IMR-90 (cell line): ENCODE measurements around the gene ELL. TPM values are rescaled to one million over a fixed set of nuclear protein-coding genes. Genes with fewer than 3 reads are reported as not detected.

ENCODE experiments used
- ATAC-seq: fragments of 200-7000 bp; cut with Tn5 transposase; 2 replicates; pipeline ENCODE4 v1.9.1; 2020; ENCODE audit warnings: low read depth, mild to moderate bottlenecking, moderate library complexity
- BruUV-seq: library from RNA; stranded (reverse); fragments of 400-500 nt; replicated peaks from 2 replicates; lab custom pipeline; 2021; lab: Mats Ljungman, UMichigan
- CTCF ChIA-PET: fragments of 300-600 bp; formaldehyde crosslinking; extraction: SDS; loops from one replicate; lab custom pipeline; 2021; ENCODE audit warnings: antibody characterized with exemption; lab: Yijun Ruan, JAX
- POLR2A ChIA-PET: fragments of 300-600 bp; sonication (Branson Sonifier 250); formaldehyde crosslinking; loops from one replicate; lab custom pipeline; 2022; ENCODE audit warnings: antibody characterized with exemption; ENCODE audit not compliant: unreplicated experiment; lab: Charles Lee
- DNase-seq: peaks from one replicate; pipeline ENCODE4 v3.0.0; 2013
- H2AFZ ChIP-seq: replicated peaks from 2 replicates; pipeline ENCODE3; 2013; ENCODE audit warnings: low read length, mild to moderate bottlenecking; ENCODE audit not compliant: poor library complexity
- H2AK5ac ChIP-seq: 2 replicates; pipeline ENCODE4 v1.6.1; 2013; ENCODE audit warnings: low read depth, low read length, inconsistent platforms
- H2AK9ac ChIP-seq: replicated peaks from 2 replicates; pipeline ENCODE3; 2013; ENCODE audit warnings: mild to moderate bottlenecking, low read depth, low read length, moderate library complexity; ENCODE audit not compliant: poor library complexity
- H2BK120ac ChIP-seq: 2 replicates; pipeline ENCODE4 v1.6.1; 2013; ENCODE audit warnings: low read depth, low read length, inconsistent platforms
- H2BK15ac ChIP-seq: 3 replicates; pipeline ENCODE4 v1.6.1; 2013; ENCODE audit warnings: low read depth, low read length, inconsistent platforms
- H2BK20ac ChIP-seq: 2 replicates; pipeline ENCODE4 v1.6.1; 2013; ENCODE audit warnings: low read depth, mild to moderate bottlenecking, inconsistent platforms, low read length, moderate library complexity
- H2BK5ac ChIP-seq: 2 replicates; pipeline ENCODE4 v1.6.1; 2013; ENCODE audit warnings: mild to moderate bottlenecking, low read depth, low read length, inconsistent platforms; ENCODE audit not compliant: poor library complexity, severe bottlenecking
- H3K14ac ChIP-seq: replicated peaks from 2 replicates; pipeline ENCODE4 v1.6.1; 2013; ENCODE audit warnings: low read depth, low read length, inconsistent platforms
- H3K18ac ChIP-seq: 2 replicates; pipeline ENCODE4 v1.6.1; 2013; ENCODE audit warnings: low read depth, low read length, control low read depth
- H3K23ac ChIP-seq: 2 replicates; pipeline ENCODE4 v1.6.1; 2013; ENCODE audit warnings: low read depth, low read length, inconsistent platforms
- H3K27ac ChIP-seq: 2 replicates; pipeline ENCODE4 v1.5.1; 2013; ENCODE audit warnings: mild to moderate bottlenecking, control low read depth, low read length; ENCODE audit not compliant: insufficient read depth
- H3K27me3 ChIP-seq: 2 replicates; pipeline ENCODE4 v1.6.1; 2013; ENCODE audit warnings: low read length; ENCODE audit not compliant: control insufficient read depth, insufficient read depth
- H3K36me3 ChIP-seq: 2 replicates; pipeline ENCODE4 v1.6.1; 2013; ENCODE audit warnings: low read length, mixed read lengths; ENCODE audit not compliant: control insufficient read depth, insufficient read depth
- H3K4ac ChIP-seq: 2 replicates; pipeline ENCODE4 v1.6.1; 2013; ENCODE audit warnings: low read depth, low read length, inconsistent platforms
- H3K4me1 ChIP-seq: 2 replicates; pipeline ENCODE4 v1.6.1; 2013; ENCODE audit warnings: low read length, mixed read lengths; ENCODE audit not compliant: control insufficient read depth, insufficient read depth
- H3K4me2 ChIP-seq: 2 replicates; pipeline ENCODE4 v1.6.1; 2013; ENCODE audit warnings: low read depth, mild to moderate bottlenecking, control low read depth, low read length, moderate library complexity
- H3K4me3 ChIP-seq: 2 replicates; pipeline ENCODE4 v1.5.1; 2013; ENCODE audit warnings: low read depth, mild to moderate bottlenecking, control low read depth, low read length, moderate library complexity; ENCODE audit not compliant: insufficient read depth
- H3K56ac ChIP-seq: 2 replicates; pipeline ENCODE4 v1.6.1; 2013; ENCODE audit warnings: low read length, inconsistent platforms; ENCODE audit not compliant: insufficient read depth; ENCODE audit errors: extremely low read depth
- H3K79me1 ChIP-seq, 2 experiments: 2 replicates each; pipeline ENCODE4 v1.6.1; 2013; ENCODE audit warnings: low read length in 2 of 2, inconsistent platforms in 1 of 2, low read depth in 1 of 2
- H3K9ac ChIP-seq: 2 replicates; pipeline ENCODE4 v1.6.1; 2013; ENCODE audit warnings: low read depth, low read length, control low read depth
- H3K9me1 ChIP-seq: 2 replicates; pipeline ENCODE4 v1.6.1; 2013; ENCODE audit warnings: low read length, inconsistent platforms; ENCODE audit not compliant: insufficient read depth
- H3K9me3 ChIP-seq: 2 replicates; pipeline ENCODE4 v1.6.1; 2013; ENCODE audit warnings: low read length; ENCODE audit not compliant: control insufficient read depth, insufficient read depth
- H4K20me1 ChIP-seq: 2 replicates; pipeline ENCODE4 v1.6.1; 2013; ENCODE audit warnings: low read length, inconsistent platforms; ENCODE audit not compliant: insufficient read depth
- H4K5ac ChIP-seq: 2 replicates; pipeline ENCODE4 v1.6.1; 2013; ENCODE audit warnings: mild to moderate bottlenecking, low read depth, low read length, control low read depth
- H4K8ac ChIP-seq, 2 experiments: 2 replicates each; pipeline ENCODE4 v1.6.1; 2013; ENCODE audit warnings: low read depth in 2 of 2, low read length in 2 of 2, control low read depth in 1 of 2, inconsistent platforms in 1 of 2
- H4K91ac ChIP-seq: 2 replicates; pipeline ENCODE4 v1.6.1; 2013; ENCODE audit warnings: low read depth, low read length, inconsistent platforms; ENCODE audit not compliant: insufficient read depth
- BHLHE40 ChIP-seq: fragments of 150-350 bp; IDR thresholded peaks from 2 replicates; pipeline ENCODE4 v1.6.1; 2016; ENCODE audit warnings: mild to moderate bottlenecking, low read depth, low read length
- CHD1 ChIP-seq: IDR thresholded peaks from 2 replicates; pipeline ENCODE4 v1.6.1; 2012; ENCODE audit warnings: low read depth, low read length, improper control_type of control experiment
- MAFK ChIP-seq: IDR thresholded peaks from 2 replicates; pipeline ENCODE4 v1.6.1; 2012; ENCODE audit warnings: low read depth, low read length, improper control_type of control experiment
- MAZ ChIP-seq: IDR thresholded peaks from 2 replicates; pipeline ENCODE4 v1.6.1; 2012; ENCODE audit warnings: low read depth, mild to moderate bottlenecking, low read length, improper control_type of control experiment, moderate library complexity, borderline replicate concordance
- MXI1 ChIP-seq: IDR thresholded peaks from 2 replicates; pipeline ENCODE4 v1.6.1; 2012; ENCODE audit warnings: low read depth, mild to moderate bottlenecking, low read length, moderate library complexity, borderline replicate concordance
- NFE2L2 ChIP-seq: fragments of 150-350 bp; IDR thresholded peaks from 2 replicates; pipeline ENCODE4 v1.6.1; 2016; ENCODE audit warnings: low read depth, mild to moderate bottlenecking, low read length
- POLR2A ChIP-seq: IDR thresholded peaks from 2 replicates; pipeline ENCODE4 v1.6.1; 2012; ENCODE audit warnings: mild to moderate bottlenecking, low read depth, low read length
- RAD21 ChIP-seq: IDR thresholded peaks from 2 replicates; pipeline ENCODE4 v1.6.1; 2012; ENCODE audit warnings: low read length, improper control_type of control experiment
- RCOR1 ChIP-seq: IDR thresholded peaks from 2 replicates; pipeline ENCODE4 v1.6.1; 2012; ENCODE audit warnings: mild to moderate bottlenecking, low read length, improper control_type of control experiment; ENCODE audit not compliant: insufficient replicate concordance
- SMC3 ChIP-seq: fragments of 150-350 bp; IDR thresholded peaks from 2 replicates; pipeline ENCODE4 v1.6.1; 2016; ENCODE audit warnings: low read depth, mild to moderate bottlenecking, antibody characterized with exemption, low read length, moderate library complexity
- WGBS, 2 experiments: methylation state at CpG; one replicate each; pipeline versions ENCODE4 v1.1.5 to v1.1.7; 2013; ENCODE audit warnings: missing lambda C conversion rate in 2 of 2; ENCODE audit not compliant: insufficient read length in 1 of 2; ENCODE audit errors: extremely low coverage in 2 of 2; 5-methylcytosine and 5-hydroxymethylcytosine counted together
- dilution Hi-C: fragments of 300-500 bp; cut with HindIII; formaldehyde crosslinking; loops from one replicate; pipeline ENCODE4 v1.14.3; 2018; ENCODE audit warnings: low sequenced_read_pairs; ENCODE audit not compliant: unreplicated experiment
- in situ Hi-C: fragments of 300-500 bp; cut with MboI; formaldehyde crosslinking; loops from 3 replicates; pipeline ENCODE4 v1.14.3; 2019; ENCODE audit warnings: low sequenced_read_pairs, inconsistent platforms, mixed read lengths
- intact Hi-C: fragments of 100-400 bp; cut with micrococcal nuclease; formaldehyde crosslinking; loops from 2 replicates; pipeline ENCODE4 v1.10.0; 2022
- polyA plus RNA-seq, 3 experiments: library from polyadenylated mRNA; depleted of rRNA; stranded (reverse); fragments of >200 nt; gene quantifications; 2 replicates each; pipeline ENCODE4 v1.2.3, GENCODE V29; 2012; ENCODE audit warnings: low replicate concordance in 1 of 3
- total RNA-seq: library from RNA; depleted of rRNA; stranded (reverse); fragments of >200 nt; gene quantifications from 2 replicates; pipeline ENCODE4 v1.2.3, GENCODE V29; 2012

Gene ELL
- total and polyA plus RNA-seq, 2 of the 4 experiments (the other 2 are of a cell fraction): 6.3 to 13.1 TPM

GRCh38 chr19:18493440-18494266 is 28.2 kb downstream of the ELL start (continued):
- TF ChIP-seq BHLHE40: no peak
- no peak for TF ChIP-seq MXI1

- Histone ChIP-seq H3K27me3 (no peaks in the 10 kb centered on the region), H2AK5ac (0 out of 2 replicates have a peak overlapping the region, but pooled peaks have one; percentile 17), H3K4me3 (no peak overlapping the region), H3K18ac (no peak overlapping the region), H2BK5ac (no peak overlapping the region), H2BK15ac (no peak overlapping the region), H4K5ac (no peak overlapping the region), H3K56ac (no peak overlapping the region), H3K23ac (no peak overlapping the region), H2BK120ac (no peak overlapping the region), H3K4ac (no peak overlapping the region), H3K14ac (no peak overlapping the region), H2AFZ (no peak overlapping the region), H3K79me1 (peaks cover 39 to 99% of the 10 kb centered on the region in 2 experiments), H3K4me2 (no peak overlapping the region), H2BK20ac (no peak overlapping the region), H3K9me3 (no peaks in the 10 kb centered on the region), H2AK9ac (no peak overlapping the region), H3K9ac (no peak overlapping the region), H3K27ac (no peak overlapping the region), H3K36me3 (no peaks in the 10 kb centered on the region), H4K20me1 (peaks cover 100% of the 10 kb centered on the region), H3K4me1 (peaks cover 31% of the 10 kb centered on the region), H4K91ac (no peak overlapping the region), H4K8ac (no peak overlapping the region), H3K9me1 (peaks cover 46% of the 10 kb centered on the region)
- dilution Hi-C loops: no loop called here
- DNase-seq (no peak), ATAC-seq (no peak)
- 70% methylated on average over 2 of the region's 15 CpGs; no CpG with 5 or more reads in 1 of the 2 experiments for WGBS, 2 experiments
- intact Hi-C loops: no loop called here
- TF ChIP-seq MAFK: no peak
- no peak for TF ChIP-seq MAZ
- no peak for TF ChIP-seq BHLHE40
- TF ChIP-seq NFE2L2: no peak
- TF ChIP-seq RCOR1: no peak
- TF ChIP-seq RAD21: no peak
- TF ChIP-seq POLR2A: no peak
- no peak for TF ChIP-seq CHD1
- no peak for TF ChIP-seq SMC3
- TF ChIP-seq MXI1: no peak
- ChIA-PET CTCF (interaction anchor here (0.6 kb wide), 1 partner anchor 28 kb away, joined by 3 read pairs; no protein-coding TSS in a partner anchor), POLR2A (no interaction called here)
- no TSS peak for BruUV-seq
- in situ Hi-C loops: no loop called here
Measured at GRCh38 chr19:18491995-18492953, 29.6 kb downstream of the ELL start.
